Hematopoietic multipotent progenitor cell treated with erythropoietin and hydrocortisone succinate and interleukin-3 and kit ligand, for 15 days (in vitro differentiated cells): ENCODE data around the gene GRM6.
A peak's percentile ranks its signal among the peaks of the same experiment; 100 is the strongest.

Experiments
- DNase-seq: peaks from one replicate; pipeline ENCODE4 v3.0.0-alpha.2; 2015; ENCODE audit warnings: low spot score

Gene GRM6

GRCh38 chr5:178994580-178995340 lies at the start of gene GRM6:
GRM6 (minus strand) TSS chr5:178995320; CDS start chr5:178994944, 376 bp downstream.
- DNase-seq = no peak

GRCh38 chr5:179044765-179045164 lies 49.6 kb upstream of the GRM6 start:
- no peak for DNase-seq

- no peak for DNase-seq
Measured at GRCh38 chr5:179033004-179033580, 38.0 kb upstream of the GRM6 start.

- peak; percentile 5 for DNase-seq
Measured at GRCh38 chr5:179023528-179024189, 28.5 kb upstream of the GRM6 start, which contains the start of gene ZNF879. ZNF879 (plus strand) TSS chr5:179023804; CDS start chr5:179025005, 1,201 bp downstream.

GRCh38 chr5:179008667-179009066 lies 13.5 kb upstream of the GRM6 start:
- no peak for DNase-seq

GRCh38 chr5:179006564-179006963 lies 11.4 kb upstream of the GRM6 start:
- DNase-seq = no peak

GRCh38 chr5:178998441-178998840 lies 3.3 kb upstream of the GRM6 start:
- DNase-seq = no peak

- DNase-seq = no peak
Measured at GRCh38 chr5:178997191-178997590, 2.1 kb upstream of the GRM6 start.

GRCh38 chr5:178996156-178996555 lies 1.0 kb upstream of the GRM6 start:
- no peak for DNase-seq

- no peak for DNase-seq
Measured at GRCh38 chr5:178995341-178995690, 196 bp upstream of the GRM6 start.

- no peak for DNase-seq
Measured at GRCh38 chr5:178993955-178994579, 1.1 kb downstream of the GRM6 start.

GRCh38 chr5:178993236-178993765 lies 1.8 kb downstream of the GRM6 start:
- DNase-seq = no peak

- no peak for DNase-seq
Measured at GRCh38 chr5:178992291-178992895, 2.7 kb downstream of the GRM6 start.

GRCh38 chr5:178991190-178992145 lies 3.7 kb downstream of the GRM6 start:
- DNase-seq = no peak

GRCh38 chr5:178990491-178990890 lies 4.6 kb downstream of the GRM6 start:
- no peak for DNase-seq

- DNase-seq = no peak
Measured at GRCh38 chr5:178989311-178989710, 5.8 kb downstream of the GRM6 start.

GRCh38 chr5:178988436-178989220 lies 6.5 kb downstream of the GRM6 start:
- DNase-seq = no peak

GRCh38 chr5:178986326-178986960 lies 8.7 kb downstream of the GRM6 start:
- DNase-seq = no peak
